Calu3 (cell line): ENCODE data around the gene BACH2. TPM values are rescaled to one million over a fixed set of nuclear protein-coding genes. Genes with fewer than 3 reads are reported as not detected.

ENCODE experiments used
- BruUV-seq: library from RNA; stranded (reverse); fragments of 400-500 nt; replicated peaks from 2 replicates; lab custom pipeline; 2021; lab: Mats Ljungman, UMichigan
- CTCF ChIA-PET: fragments of 300-600 bp; sonication (Branson Sonifier 250); formaldehyde crosslinking; loops from one replicate; lab custom pipeline; 2022; ENCODE audit warnings: antibody characterized with exemption; lab: Charles Lee
- DNase-seq: peaks from one replicate; pipeline ENCODE4 v3.0.0; 2022
- H3K27ac Mint-ChIP-seq: one replicate; pipeline ENCODE4 v1.8.0; 2022; ENCODE audit warnings: mixed read lengths; ENCODE audit not compliant: unreplicated experiment
- H3K27me3 Mint-ChIP-seq: one replicate; pipeline ENCODE4 v1.8.0; 2022; ENCODE audit warnings: mixed read lengths; ENCODE audit not compliant: unreplicated experiment
- H3K36me3 Mint-ChIP-seq: one replicate; pipeline ENCODE4 v1.8.0; 2022; ENCODE audit warnings: mild to moderate bottlenecking, moderate library complexity, mixed read lengths; ENCODE audit not compliant: insufficient read depth, unreplicated experiment
- H3K4me1 Mint-ChIP-seq: one replicate; pipeline ENCODE4 v1.8.0; 2022; ENCODE audit warnings: mild to moderate bottlenecking, low read depth, mixed read lengths; ENCODE audit not compliant: unreplicated experiment
- H3K4me3 Mint-ChIP-seq: one replicate; pipeline ENCODE4 v1.8.0; 2022; ENCODE audit warnings: mild to moderate bottlenecking, low read depth, moderate library complexity, mixed read lengths; ENCODE audit not compliant: unreplicated experiment
- H3K9me3 Mint-ChIP-seq: one replicate; pipeline ENCODE4 v1.8.0; 2022; ENCODE audit warnings: low read depth, mixed read lengths; ENCODE audit not compliant: unreplicated experiment
- intact Hi-C: fragments of 100-400 bp; cut with micrococcal nuclease; formaldehyde crosslinking; loops from one replicate; pipeline ENCODE4 v1.10.0; 2022; ENCODE audit not compliant: unreplicated experiment
- total RNA-seq: library from RNA; stranded (reverse); gene quantifications from 2 replicates; pipeline ENCODE4 v1.2.3, GENCODE V29; 2022
- TF ChIP-seq, protein P1 (sequence below): fragments of 200-600 bp; IDR thresholded peaks from one replicate; pipeline ENCODE4 v1.8.0; 2022; ENCODE audit warnings: antibody characterized with exemption; ENCODE audit not compliant: unreplicated experiment

BACH2 gene
- total RNA-seq, 1 experiment from 2014 or later: 7.2 TPM

DNA sequence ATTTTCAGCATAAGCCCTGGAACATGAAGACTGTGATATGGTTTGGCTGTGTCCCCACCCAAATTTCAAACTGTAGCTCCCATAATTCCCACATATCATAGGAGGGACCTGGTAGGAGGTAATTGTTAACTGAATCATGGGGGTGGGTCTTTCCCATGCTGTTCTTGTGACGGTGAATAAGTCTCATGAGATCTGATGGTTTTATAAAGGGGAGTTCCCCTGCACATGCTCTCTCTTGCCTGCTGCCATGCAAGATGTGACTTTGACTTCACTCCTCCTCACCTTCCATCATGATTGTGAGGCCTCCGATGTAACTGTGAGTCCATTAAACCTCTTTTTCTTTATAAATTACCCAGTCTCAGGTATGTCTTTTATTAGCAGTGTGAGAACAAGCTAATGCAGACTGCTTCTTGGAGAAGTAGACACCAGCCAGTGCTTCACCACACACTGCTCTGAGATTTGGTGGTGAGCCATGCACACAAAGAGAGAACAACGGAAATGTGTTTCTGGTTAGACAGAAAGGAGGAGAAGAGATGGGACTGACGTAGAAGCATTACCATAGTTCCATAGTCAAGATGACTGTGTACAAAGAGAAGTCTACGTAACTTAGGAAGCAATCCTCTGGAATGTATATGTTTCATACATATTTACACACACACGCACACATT is 97.8 kb downstream of the BACH2 start:
- TF ChIP-seq, protein P1, sequence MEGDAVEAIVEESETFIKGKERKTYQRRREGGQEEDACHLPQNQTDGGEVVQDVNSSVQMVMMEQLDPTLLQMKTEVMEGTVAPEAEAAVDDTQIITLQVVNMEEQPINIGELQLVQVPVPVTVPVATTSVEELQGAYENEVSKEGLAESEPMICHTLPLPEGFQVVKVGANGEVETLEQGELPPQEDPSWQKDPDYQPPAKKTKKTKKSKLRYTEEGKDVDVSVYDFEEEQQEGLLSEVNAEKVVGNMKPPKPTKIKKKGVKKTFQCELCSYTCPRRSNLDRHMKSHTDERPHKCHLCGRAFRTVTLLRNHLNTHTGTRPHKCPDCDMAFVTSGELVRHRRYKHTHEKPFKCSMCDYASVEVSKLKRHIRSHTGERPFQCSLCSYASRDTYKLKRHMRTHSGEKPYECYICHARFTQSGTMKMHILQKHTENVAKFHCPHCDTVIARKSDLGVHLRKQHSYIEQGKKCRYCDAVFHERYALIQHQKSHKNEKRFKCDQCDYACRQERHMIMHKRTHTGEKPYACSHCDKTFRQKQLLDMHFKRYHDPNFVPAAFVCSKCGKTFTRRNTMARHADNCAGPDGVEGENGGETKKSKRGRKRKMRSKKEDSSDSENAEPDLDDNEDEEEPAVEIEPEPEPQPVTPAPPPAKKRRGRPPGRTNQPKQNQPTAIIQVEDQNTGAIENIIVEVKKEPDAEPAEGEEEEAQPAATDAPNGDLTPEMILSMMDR: no peak
- Mint-ChIP-seq H3K36me3 (no peaks in the 10 kb centered on the region), H3K4me3 (no peak overlapping the region), H3K27ac (no peak overlapping the region), H3K4me1 (no peaks in the 10 kb centered on the region), H3K27me3 (no peaks in the 10 kb centered on the region), H3K9me3 (peaks cover 3% of the 10 kb centered on the region)
- intact Hi-C loops: no loop called here
- BruUV-seq: no TSS peak
- no peak for DNase-seq
- CTCF ChIA-PET: interaction anchor here (1.9 kb wide), 1 partner anchor 15 kb away, joined by 5 read pairs; no protein-coding TSS in a partner anchor

DNA sequence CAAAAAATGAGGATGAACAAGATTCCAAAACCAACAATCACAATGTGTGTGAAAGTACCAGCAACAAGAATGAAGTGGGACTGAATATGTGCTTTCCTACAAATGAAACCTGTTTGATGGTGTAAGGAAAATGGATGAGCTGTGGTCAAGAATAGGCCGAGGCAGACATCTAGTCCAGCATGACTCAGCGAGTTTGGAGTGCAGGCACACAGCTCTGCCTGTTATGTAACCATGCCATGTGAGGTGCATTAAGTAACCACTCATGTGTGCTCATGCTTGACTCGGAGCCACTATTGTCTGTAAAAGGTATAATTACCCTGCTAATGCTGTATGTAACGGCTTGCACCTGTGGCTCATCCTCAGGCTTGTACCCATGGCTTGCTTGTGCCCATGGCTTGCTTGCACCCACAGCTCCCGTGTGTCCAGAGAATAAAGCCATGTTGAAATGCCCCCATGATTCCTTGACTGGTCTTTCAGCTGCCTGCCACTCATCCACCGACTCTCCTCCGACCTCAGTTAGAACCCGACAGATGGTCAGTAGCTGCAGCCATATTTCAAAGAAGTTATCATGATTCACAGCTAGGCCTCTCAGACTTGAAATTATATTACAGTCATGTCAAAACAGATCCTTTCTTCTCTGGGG is 98.7 kb downstream of the BACH2 start:
- H3K9me3 Mint-ChIP-seq: peaks cover 3% of the 10 kb centered on the region
- H3K27ac Mint-ChIP-seq: no peak overlapping the region
- TF ChIP-seq, protein P1: no peak
- H3K4me1 Mint-ChIP-seq: no peaks in the 10 kb centered on the region
- no peaks in the 10 kb centered on the region for H3K36me3 Mint-ChIP-seq
- CTCF ChIA-PET: interaction anchor here (1.9 kb wide), 1 partner anchor 14 kb away, joined by 5 read pairs; no protein-coding TSS in a partner anchor
- no peaks in the 10 kb centered on the region for H3K27me3 Mint-ChIP-seq
- H3K4me3 Mint-ChIP-seq: no peak overlapping the region
- no TSS peak for BruUV-seq
- intact Hi-C loops: no loop called here
- DNase-seq: no peak

DNA sequence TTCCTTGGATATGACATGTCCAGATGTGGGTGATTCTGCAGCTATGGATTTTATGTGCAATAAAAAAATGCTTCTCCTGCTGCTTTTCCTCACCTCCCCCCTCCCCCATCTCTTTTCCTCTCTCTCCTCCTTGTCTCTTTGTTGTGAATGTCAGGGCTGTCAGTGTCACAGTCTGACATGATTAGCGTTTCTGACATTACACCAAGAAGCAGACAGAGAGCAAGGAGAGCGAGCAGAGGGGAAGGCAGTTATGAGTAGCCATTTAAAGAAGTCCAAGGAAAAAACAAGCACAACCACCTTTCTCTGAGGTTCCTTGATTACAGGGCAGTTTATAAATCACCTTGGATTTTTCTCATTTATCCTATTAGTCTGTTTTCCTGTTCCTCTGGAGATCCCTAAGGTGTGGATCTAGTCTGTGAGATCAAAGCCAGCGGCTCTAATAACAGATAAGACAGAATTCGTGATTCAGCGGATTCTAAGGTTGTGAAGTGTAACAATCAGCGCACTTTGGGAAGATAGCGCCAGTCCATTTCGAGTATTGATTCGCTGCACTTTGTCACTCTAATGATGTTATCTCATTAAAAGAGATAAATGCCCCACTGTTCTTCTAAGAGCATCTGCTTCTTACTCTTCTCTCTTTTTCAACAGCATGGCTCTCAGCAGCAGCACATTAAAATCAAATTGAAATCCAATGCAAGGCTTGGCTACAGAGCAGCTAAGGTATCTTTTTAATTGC is 101.4 kb downstream of the BACH2 start:
- no peaks in the 10 kb centered on the region for H3K27me3 Mint-ChIP-seq
- TF ChIP-seq, protein P1: no peak
- H3K36me3 Mint-ChIP-seq: no peaks in the 10 kb centered on the region
- H3K4me3 Mint-ChIP-seq: no peak overlapping the region
- CTCF ChIA-PET: no interaction called here
- H3K4me1 Mint-ChIP-seq: no peaks in the 10 kb centered on the region
- H3K27ac Mint-ChIP-seq: no peak overlapping the region
- no TSS peak for BruUV-seq
- intact Hi-C loops: no loop called here
- DNase-seq: no peak
- H3K9me3 Mint-ChIP-seq: peaks cover 3% of the 10 kb centered on the region

DNA sequence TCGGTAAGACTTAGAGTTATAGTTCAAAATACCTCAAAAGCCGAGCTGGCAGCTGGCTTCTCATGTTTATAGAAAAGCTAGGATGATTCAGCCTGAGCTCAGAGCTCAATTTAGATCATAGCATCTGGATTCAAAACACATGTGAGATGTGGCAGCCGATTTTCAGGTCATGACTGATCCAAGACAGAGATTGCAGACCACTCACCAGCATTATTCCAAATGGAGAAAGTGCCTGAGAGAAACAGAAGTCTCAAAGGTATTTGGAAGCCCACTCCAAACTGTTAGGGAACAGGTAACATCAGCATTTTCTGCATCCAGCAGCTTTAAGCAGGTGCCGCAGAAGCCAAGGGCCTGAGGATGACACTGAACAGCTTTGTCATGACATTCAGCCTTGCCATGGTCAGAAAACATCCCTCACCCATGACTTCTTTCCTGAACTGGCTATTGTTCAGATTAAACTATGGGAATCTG is 102.2 kb downstream of the BACH2 start:
- H3K27ac Mint-ChIP-seq: no peak overlapping the region
- no peak overlapping the region for H3K4me3 Mint-ChIP-seq
- DNase-seq: no peak
- BruUV-seq: no TSS peak
- CTCF ChIA-PET: no interaction called here
- intact Hi-C loops: no loop called here
- H3K4me1 Mint-ChIP-seq: no peaks in the 10 kb centered on the region
- H3K9me3 Mint-ChIP-seq: peaks cover 3% of the 10 kb centered on the region
- H3K27me3 Mint-ChIP-seq: no peaks in the 10 kb centered on the region
- TF ChIP-seq, protein P1: no peak
- H3K36me3 Mint-ChIP-seq: no peaks in the 10 kb centered on the region
